HG03571 (cell line): ENCODE data around the gene GTPBP2.

Source experiments
- ATAC-seq: cut with Tn5 transposase; IDR thresholded peaks from one replicate; pipeline ENCODE4 v1.9.1; 2021; ENCODE audit not compliant: unreplicated experiment

Gene GTPBP2, protein sequence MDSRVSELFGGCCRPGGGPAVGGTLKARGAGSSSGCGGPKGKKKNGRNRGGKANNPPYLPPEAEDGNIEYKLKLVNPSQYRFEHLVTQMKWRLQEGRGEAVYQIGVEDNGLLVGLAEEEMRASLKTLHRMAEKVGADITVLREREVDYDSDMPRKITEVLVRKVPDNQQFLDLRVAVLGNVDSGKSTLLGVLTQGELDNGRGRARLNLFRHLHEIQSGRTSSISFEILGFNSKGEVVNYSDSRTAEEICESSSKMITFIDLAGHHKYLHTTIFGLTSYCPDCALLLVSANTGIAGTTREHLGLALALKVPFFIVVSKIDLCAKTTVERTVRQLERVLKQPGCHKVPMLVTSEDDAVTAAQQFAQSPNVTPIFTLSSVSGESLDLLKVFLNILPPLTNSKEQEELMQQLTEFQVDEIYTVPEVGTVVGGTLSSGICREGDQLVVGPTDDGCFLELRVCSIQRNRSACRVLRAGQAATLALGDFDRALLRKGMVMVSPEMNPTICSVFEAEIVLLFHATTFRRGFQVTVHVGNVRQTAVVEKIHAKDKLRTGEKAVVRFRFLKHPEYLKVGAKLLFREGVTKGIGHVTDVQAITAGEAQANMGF

GRCh38 chr6:43629104-43629504 lies at the start of gene GTPBP2:
Gene GTPBP2 (minus strand): TSS chr6:43629264. CDS start chr6:43629162, 102 bp downstream.
- ATAC-seq: peak; percentile 82

DNA sequence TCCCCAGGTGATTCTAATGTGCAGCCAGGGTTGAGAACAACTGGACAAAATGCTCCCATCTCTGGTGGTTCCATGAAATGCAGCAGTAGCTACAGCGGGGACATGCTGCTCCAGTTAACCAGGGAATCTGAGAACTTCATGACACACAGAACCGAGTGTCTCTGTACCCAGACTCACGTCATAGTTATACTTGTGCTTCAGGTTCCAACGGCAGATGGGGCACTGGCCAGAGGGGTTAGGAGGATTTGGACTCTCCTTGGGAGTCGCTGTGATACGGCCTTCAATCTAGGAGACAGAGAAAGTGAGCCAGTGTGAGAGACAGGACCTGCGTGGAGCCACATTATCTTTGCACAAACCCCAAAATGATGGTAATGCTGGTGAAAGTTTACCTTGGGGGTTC lies 49.3 kb upstream of the GTPBP2 start:
- ATAC-seq: no peak

DNA sequence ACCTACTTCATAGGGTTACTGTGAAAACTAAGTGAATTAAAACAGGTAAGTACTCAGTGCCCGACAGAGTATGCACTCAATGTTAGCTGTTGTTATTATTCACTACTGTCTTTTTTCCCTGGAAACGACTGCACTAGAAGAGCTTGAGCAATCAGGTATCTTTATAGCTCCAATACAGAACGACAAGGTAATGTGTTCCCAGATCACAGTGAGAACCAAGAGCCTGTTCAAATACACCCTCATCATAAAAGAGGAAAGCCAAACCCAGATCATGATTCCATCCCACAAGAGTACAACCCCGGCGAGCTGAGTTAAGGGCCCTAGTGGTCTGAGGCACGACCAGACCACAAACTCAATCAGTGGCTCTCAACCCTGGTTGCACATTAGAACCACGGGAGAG lies 48.7 kb upstream of the GTPBP2 start:
- ATAC-seq: no peak

DNA sequence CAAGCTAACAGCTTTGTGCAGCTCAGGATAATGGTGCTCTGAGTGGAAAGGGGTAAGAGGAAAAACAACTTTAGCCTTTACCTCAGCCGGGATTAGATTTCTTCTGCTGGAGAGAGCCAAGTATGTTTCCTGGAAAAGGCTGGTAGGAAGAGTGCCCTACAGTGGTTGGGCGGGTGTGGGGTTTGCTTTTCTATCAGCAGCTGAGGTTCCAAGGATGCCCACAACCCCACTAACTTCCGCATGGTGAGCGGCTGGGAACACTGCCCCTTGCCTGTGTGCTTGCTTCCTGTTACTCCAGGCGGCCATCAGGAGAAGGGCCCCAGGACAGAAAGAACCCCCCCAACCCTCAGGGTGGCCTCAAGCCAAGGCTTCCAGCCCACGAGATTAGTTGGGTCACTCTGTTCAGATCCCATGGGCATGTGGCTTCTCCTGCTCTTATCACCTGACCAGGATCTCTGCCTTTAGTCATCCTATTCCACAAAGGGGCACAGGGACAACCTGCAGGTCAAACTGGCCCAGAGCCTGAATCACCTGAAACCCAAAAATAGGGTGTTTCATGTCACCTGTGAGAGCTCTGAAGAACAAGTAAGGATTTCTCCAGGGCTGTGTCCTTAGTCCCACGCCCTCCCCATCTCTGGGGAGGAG lies 48.0 kb upstream of the GTPBP2 start:
- no peak for ATAC-seq

DNA sequence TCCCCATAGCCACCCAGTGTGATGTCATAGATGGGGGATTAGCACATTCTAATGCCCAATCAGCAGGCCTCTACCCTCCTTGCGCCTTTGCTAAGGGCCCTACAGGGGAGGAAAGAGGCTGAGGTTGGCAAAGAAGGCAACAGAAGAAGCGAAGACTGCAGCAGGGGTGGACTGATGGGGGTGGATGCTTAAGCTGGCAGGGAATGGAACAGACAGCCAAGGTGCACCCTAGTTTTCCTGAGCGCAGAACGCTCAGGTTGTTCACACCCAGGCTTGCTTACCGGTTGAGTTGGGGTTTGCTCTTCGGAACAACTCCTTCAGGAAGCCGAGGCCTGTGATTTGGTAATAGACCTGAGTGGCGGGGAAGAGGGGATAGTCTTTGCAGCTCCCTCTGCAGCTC lies 45.9 kb upstream of the GTPBP2 start:
- no peak for ATAC-seq

GRCh38 chr6:43674291-43674690 lies 45.2 kb upstream of the GTPBP2 start:
- no peak for ATAC-seq

- ATAC-seq: no peak
Observed at GRCh38 chr6:43673444-43674084, 44.5 kb upstream of the GTPBP2 start.

- ATAC-seq: no peak
Observed at GRCh38 chr6:43671801-43672690, 43.0 kb upstream of the GTPBP2 start.

DNA sequence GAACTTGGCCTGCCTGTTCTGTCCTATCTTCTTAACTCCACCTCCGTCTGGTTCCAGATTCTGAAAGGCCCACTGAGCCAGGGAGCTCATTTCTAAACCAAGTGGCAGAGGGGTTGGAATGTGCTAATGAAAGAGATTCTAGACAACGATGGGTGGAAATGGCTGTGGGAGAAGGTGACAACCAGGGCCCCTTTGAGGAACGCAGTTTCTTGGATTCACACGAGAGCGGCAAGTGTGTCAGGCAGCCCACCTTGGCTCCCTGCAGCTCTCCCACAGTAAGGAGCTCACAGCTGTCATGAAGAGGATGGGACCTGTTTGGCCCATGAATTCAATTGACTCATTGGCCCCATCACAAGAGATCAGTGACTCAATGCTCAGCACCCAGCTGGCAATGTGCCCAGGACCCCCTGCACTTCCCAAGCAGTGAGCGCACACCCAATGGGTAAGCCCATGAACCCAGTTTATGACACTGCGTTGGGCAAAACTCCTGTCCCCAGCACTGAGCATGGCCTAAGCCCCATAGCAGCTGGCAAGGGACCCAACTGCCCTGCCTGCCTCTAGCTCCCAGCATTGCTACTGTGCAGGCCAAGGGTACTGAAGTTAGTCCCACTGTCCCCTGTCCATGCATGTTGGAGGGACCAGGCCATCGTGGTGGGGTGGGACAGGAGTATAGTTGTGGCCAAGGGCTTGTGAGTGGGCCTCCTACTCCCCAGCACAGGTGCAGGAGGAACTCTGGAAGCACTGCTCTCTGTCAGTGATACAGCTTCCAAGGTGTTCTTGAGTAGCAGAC lies 42.1 kb upstream of the GTPBP2 start:
- ATAC-seq: no peak

DNA sequence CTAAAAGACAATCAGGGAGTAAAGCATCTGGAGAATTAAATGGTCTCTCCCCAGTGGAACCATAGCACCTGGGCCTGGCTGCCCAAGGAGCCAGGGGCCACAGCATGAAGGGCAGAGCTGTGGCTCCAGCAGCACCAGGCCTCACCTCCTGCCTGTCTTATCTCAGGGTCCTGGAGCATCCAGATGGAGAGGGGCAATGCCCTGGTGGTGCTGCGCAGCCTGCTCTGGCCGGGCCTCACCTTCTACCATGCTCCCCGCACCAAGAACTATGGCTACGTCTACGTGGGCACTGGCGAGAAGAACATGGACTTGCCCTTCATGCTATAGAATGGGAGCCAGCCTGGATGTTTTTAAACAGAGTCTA lies 41.5 kb upstream of the GTPBP2 start:
- ATAC-seq: no peak

DNA sequence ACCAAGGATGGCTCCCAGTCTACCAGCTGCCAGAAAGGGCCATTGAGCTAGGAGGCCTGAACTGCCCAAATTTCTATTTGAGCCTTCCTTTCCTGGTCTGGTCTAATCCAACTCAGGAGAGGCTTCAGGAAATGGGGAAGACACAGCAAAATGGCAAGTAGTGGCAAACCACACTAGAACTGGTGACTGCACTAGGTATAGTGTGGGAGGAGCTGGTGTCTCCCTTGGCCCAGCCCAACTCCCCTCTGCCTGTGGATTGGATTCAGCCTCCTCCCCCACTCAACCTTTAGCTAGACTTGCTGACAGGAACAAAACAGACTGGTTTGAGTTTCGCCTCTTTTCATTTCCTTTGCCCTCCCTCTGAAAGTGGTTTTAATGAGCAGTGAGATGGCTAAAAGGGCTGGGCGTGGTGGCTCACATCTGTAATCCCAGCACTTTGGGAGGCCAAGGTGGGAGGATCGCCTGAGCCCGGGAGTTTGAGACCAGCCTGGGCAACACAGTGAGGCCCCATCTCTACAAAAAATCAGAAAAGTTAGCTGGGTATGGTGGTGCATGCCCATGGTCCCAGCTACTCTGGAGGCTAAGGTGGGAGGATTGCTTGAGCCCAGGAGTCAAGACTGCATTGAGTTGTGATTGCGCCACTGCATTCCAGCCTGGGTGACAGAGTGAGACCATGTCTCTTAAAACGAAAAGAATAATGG lies 41.0 kb upstream of the GTPBP2 start:
- no peak for ATAC-seq

- no peak for ATAC-seq
Observed at GRCh38 chr6:43669050-43669921, 40.2 kb upstream of the GTPBP2 start.

DNA sequence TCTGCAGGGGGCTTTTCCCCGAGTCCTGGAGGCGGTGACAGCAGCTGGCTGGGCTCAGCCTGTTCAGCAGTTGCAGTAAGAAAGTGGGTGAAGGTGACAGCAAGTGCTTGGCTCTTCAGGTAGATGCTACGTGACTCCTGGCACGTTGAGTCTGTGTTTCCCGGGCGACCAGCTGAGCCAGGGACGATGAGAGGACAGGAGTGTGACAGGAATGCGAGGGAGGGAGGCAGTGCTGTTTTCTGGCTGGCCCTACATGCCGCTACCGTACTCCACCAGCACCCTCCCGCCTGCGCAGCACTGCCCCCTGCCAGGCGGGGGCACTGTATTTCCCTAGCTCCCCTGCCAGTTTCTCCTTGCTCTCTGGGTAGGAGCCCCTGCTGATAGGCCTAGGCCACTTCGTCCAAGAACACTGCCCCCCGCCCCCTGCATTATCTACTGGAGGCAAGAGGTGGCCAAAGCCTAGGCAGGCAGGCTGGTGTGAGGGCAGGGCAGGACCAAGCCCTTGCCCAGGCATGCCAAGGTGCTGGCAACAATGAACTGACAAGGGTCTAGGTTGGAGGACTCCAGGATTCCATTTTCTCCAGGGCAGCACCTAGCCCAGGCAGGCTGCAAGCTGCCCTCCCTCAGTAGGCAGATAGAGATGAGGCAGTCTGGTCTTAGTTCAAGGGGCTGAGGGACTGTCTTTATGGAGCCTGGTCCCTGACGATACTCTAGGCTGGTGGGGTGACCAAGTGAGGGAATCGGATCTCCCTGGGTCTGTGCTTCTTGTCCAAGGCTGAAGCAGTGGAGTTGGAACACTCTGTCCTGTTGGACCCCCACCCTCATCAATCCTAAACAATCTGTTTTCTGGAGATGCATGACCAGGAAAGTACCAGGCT lies 39.3 kb upstream of the GTPBP2 start:
- no peak for ATAC-seq

DNA sequence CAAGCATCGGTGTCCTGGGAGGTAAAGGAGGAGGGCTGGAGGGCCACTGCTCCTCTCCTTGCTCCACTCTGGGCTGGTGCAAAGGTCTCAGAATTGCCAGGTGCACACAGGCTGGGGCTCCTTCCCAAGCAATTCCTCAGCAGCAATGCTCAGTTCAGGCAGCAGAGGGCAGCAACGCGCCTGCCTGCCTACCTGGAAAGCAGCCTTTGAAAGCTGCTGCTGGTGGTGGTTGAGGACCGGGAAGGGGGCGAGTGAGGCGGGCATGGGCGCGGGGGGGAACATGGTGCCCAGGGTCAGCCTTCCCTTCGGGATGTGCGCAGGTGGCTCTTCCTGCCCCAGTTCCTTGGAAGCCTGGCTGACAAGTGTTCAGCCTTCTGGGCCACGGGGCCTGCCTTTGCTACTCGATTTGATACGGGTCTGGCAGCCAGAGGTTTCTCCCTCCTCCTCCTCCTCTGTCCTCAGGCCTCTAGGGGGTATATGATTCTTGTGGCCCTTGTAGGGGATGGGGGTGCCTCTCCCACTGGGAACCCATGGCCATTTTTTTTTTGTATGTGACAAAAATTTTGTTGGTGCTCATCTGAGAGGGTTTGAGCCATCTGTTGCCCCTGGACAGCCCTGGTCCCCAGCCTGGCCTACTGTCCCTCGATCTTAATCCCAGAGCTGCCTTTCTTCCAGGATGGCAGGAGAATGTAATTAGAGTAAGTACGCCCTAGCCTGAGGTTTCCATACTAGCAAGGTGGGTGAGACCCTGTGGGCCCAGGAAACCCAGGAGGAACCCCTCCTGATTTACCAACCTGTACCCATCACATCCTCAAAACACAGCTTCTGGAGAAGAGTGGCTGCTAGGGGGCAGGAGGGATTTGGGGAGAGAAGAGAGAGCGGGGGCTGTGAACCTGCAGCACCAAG lies 38.4 kb upstream of the GTPBP2 start:
- no peak for ATAC-seq

GRCh38 chr6:43666196-43666920 lies 37.3 kb upstream of the GTPBP2 start:
- no peak for ATAC-seq

GRCh38 chr6:43665376-43665775 lies 36.3 kb upstream of the GTPBP2 start:
- ATAC-seq: no peak
